NCI-H2196 treated with DMSO at 0.1 percent for 48 hours (cell line): Measurements from ENCODE around the gene MYO3B.

Experiments
- DNase-seq: peaks from one replicate; lab custom pipeline; 2025; ENCODE audit not compliant: unreplicated experiment; lab: John Stamatoyannopoulos, UW

The MYO3B gene

GRCh38 chr2:170362871-170363631 lies 185.1 kb downstream of the MYO3B start:
- DNase-seq = no peak

GRCh38 chr2:170365003-170365402 lies 187.1 kb downstream of the MYO3B start:
- DNase-seq = no peak

GRCh38 chr2:170365686-170366085 lies 187.7 kb downstream of the MYO3B start:
- DNase-seq = no peak

GRCh38 chr2:170368370-170368769 lies 190.4 kb downstream of the MYO3B start:
- DNase-seq = no peak

- no peak for DNase-seq
Observed at GRCh38 chr2:170369228-170369627, 191.3 kb downstream of the MYO3B start.

- no peak for DNase-seq
Observed at GRCh38 chr2:170369894-170370293, 191.9 kb downstream of the MYO3B start.

- DNase-seq = no peak
Observed at GRCh38 chr2:170371231-170371998, 193.5 kb downstream of the MYO3B start.

- no peak for DNase-seq
Observed at GRCh38 chr2:170375192-170375591, 197.2 kb downstream of the MYO3B start.

- DNase-seq = no peak
Observed at GRCh38 chr2:170377500-170378207, 199.7 kb downstream of the MYO3B start.

GRCh38 chr2:170380267-170380666 lies 202.3 kb downstream of the MYO3B start:
- no peak for DNase-seq

GRCh38 chr2:170381678-170382077 lies 203.7 kb downstream of the MYO3B start:
- no peak for DNase-seq

GRCh38 chr2:170386554-170386953 lies 208.6 kb downstream of the MYO3B start:
- no peak for DNase-seq

- no peak for DNase-seq
Observed at GRCh38 chr2:170391018-170391417, 213.1 kb downstream of the MYO3B start.

GRCh38 chr2:170391697-170392096 lies 213.8 kb downstream of the MYO3B start:
- no peak for DNase-seq

- DNase-seq = no peak
Observed at GRCh38 chr2:170393861-170394498, 216.0 kb downstream of the MYO3B start.

- DNase-seq = no peak
Observed at GRCh38 chr2:170394641-170395387, 216.9 kb downstream of the MYO3B start.

- no peak for DNase-seq
Observed at GRCh38 chr2:170396799-170397459, 219.0 kb downstream of the MYO3B start.

GRCh38 chr2:170401187-170401586 lies 223.2 kb downstream of the MYO3B start:
- DNase-seq = no peak

GRCh38 chr2:170404846-170405245 lies 226.9 kb downstream of the MYO3B start:
- DNase-seq = no peak

GRCh38 chr2:170405326-170405725 lies 227.4 kb downstream of the MYO3B start:
- no peak for DNase-seq
